ENCODE results near the gene OR2V2. TPM values are rescaled to one million over a fixed set of nuclear protein-coding genes. Genes with fewer than 3 reads are reported as not detected.

OR2V2 gene
- total and polyA plus RNA-seq, 3 donors from 2014 or later: not detected

- no peak for DNase-seq
- WGBS, 2 donors: 88 to 94% methylated on average over 4 of the region's 4 CpGs
- no peaks in the 10 kb centered on the region for H3K27me3 ChIP-seq
- H3K36me3 ChIP-seq (ENCODE audit: low read depth, missing control alignments): no peaks in the 10 kb centered on the region
- intact Hi-C loops (cut with DNase I; ENCODE audit: low total_unique reads): no loop called here
- no peaks in the 10 kb centered on the region for H3K9me3 ChIP-seq
- H3K4me1 ChIP-seq: no peaks in the 10 kb centered on the region
- no peak overlapping the region for H3K27ac ChIP-seq
- H3K4me3 ChIP-seq: no peak overlapping the region
- TF ChIP-seq POLR2A (IDR thresholded peaks at IDR 0.05): no peak
These were observed 27.1 kb upstream of the OR2V2 start for GRCh38 chr5:181120306-181120705.

DNA sequence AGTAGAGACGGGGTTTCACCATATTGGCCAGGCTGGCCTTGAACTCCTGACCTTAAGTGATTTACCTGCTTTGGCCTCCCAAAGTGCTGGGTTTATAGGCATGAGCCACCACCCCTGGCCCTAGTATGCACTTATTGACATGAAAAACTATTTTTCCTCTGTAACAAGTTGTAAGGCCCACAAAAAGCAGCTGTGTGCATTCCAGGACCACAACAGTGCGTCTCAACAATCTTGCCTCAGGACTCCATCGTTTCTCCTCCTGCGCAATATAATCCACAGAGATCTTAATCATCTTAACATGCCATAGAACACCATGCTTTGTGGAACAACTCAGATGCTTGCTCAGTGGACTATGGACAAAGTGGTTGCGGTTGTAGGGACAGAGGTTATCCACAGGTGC, 26.6 kb upstream of the OR2V2 start:
- intact Hi-C loops (cut with DNase I; ENCODE audit: low total_unique reads): no loop called here
- Histone ChIP-seq H3K27ac (no peak overlapping the region), H3K9me3 (no peaks in the 10 kb centered on the region), H3K4me1 (no peaks in the 10 kb centered on the region), H3K27me3 (no peaks in the 10 kb centered on the region), H3K4me3 (no peak overlapping the region), H3K36me3 (ENCODE audit: low read depth, missing control alignments) (no peaks in the 10 kb centered on the region)
- no peak for DNase-seq
- TF ChIP-seq CTCF (IDR thresholded peaks at IDR 0.05) (no peak), POLR2A (IDR thresholded peaks at IDR 0.05) (no peak)
- WGBS, 2 donors: 76 to 82% methylated on average over 5 of the region's 5 CpGs

DNA sequence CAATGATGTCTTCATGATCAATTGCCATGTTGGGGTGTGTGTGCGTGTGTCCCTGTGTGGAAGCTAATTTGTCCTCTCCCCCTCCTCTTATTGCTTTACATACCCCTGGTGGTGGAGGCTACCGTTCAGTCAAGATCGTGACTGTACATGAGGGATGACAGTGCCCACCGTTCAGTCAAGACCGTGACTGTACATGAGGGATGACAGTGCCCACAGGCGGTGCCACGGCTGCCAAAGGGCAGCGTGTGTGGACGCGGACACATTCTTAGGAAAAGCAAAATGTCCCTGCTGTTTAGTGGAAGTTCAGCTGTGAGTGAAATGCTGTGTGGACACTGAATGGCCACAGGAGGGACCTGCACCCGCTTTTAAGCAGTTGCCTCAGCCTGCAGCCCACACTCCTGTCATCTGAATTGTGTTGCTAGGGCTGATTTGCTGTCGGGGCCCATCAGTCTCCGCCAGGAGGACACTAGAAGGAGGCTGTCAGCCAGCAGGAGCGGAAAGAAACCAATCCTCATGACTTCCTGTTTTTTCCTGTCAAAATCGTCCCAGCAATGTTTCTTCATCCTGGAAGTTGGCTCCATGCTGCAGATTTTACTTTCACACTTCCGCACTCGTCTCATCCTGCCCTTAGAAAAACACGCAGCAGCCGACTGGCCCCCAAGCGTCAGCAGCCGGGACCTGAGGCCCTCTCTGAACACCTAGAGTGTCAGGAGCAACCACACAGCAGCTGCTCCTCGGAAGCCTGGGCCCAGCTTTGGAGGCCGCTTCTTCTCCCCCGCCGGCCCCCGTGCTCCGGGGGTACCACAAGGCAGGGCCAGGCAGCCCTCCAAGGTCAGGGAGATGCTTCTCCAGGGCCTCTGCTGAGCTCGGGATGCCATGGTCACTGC, 25.5 kb upstream of the OR2V2 start:
- no peak overlapping the region for H3K27ac ChIP-seq
- H3K9me3 ChIP-seq: no peaks in the 10 kb centered on the region
- H3K4me3 ChIP-seq: no peak overlapping the region
- H3K27me3 ChIP-seq: no peaks in the 10 kb centered on the region
- intact Hi-C loops (cut with DNase I; ENCODE audit: low total_unique reads): no loop called here
- TF ChIP-seq CTCF (IDR thresholded peaks at IDR 0.05): no peak
- DNase-seq: no peak
- no peaks in the 10 kb centered on the region for H3K36me3 ChIP-seq (ENCODE audit: low read depth, missing control alignments)
- WGBS, 2 donors: 63 to 69% methylated on average over 28 of the region's 28 CpGs
- no peaks in the 10 kb centered on the region for H3K4me1 ChIP-seq

DNA sequence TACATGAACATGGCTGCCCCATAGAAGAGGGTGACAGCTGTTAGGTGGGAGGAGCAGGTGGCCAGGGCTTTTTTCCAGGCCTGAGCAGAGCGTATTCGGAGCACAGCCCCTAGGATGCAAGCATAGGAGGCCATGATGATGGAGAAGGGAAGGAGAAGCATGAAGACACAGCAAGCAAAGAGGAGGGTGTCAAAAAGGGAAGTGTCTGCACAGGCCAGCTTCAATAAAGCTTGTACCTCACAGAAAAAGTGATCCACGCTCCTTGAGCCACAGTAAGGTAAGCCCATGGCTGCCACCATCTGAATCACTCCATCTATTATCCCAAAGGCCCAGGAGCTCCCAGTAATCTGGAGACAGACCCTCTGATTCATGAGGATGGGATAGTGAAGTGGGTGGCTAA, 22.9 kb upstream of the OR2V2 start:
- intact Hi-C loops (cut with DNase I; ENCODE audit: low total_unique reads): no loop called here
- H3K27ac ChIP-seq: no peak overlapping the region
- TF ChIP-seq POLR2A (IDR thresholded peaks at IDR 0.05) (no peak), CTCF (IDR thresholded peaks at IDR 0.05) (no peak)
- H3K4me1 ChIP-seq: no peaks in the 10 kb centered on the region
- no peaks in the 10 kb centered on the region for H3K36me3 ChIP-seq (ENCODE audit: low read depth, missing control alignments)
- DNase-seq: no peak
- H3K4me3 ChIP-seq: no peak overlapping the region
- WGBS, 2 donors: 85 to 92% methylated on average over 3 of the region's 3 CpGs
- no peaks in the 10 kb centered on the region for H3K27me3 ChIP-seq
- no peaks in the 10 kb centered on the region for H3K9me3 ChIP-seq

GRCh38 chr5:181126841-181127240, 20.5 kb upstream of the OR2V2 start:
- no peak for DNase-seq
- no peaks in the 10 kb centered on the region for H3K27me3 ChIP-seq
- no peak overlapping the region for H3K4me3 ChIP-seq
- no peak for TF ChIP-seq CTCF (IDR thresholded peaks at IDR 0.05)
- no peak for TF ChIP-seq POLR2A (IDR thresholded peaks at IDR 0.05)
- WGBS, 2 donors: 70 to 77% methylated on average over 18 of the region's 18 CpGs
- no peaks in the 10 kb centered on the region for H3K9me3 ChIP-seq
- no peaks in the 10 kb centered on the region for H3K4me1 ChIP-seq
- intact Hi-C loops (cut with DNase I; ENCODE audit: low total_unique reads): no loop called here
- no peaks in the 10 kb centered on the region for H3K36me3 ChIP-seq (ENCODE audit: low read depth, missing control alignments)
- H3K27ac ChIP-seq: no peak overlapping the region
